RWPE1 (cell line): ENCODE results near the gene CDKAL1.
"Not testable (repeated sequence)": the region's sequence is repeated elsewhere in the genome, so short reads cannot be mapped to it uniquely, and the experiment has no call there.

Source experiments
- CTCF ChIA-PET: fragments of 350-600 bp; sonication (Branson Sonifier 250); formaldehyde crosslinking; extraction: SDS; loops from one replicate; lab custom pipeline; 2021; lab: Yijun Ruan, JAX
- POLR2A ChIA-PET: fragments of 400-600 bp; formaldehyde crosslinking; extraction: SDS; loops from one replicate; lab custom pipeline; 2020; ENCODE audit warnings: antibody characterized with exemption; ENCODE audit not compliant: low non-redundant PET; lab: Yijun Ruan, JAX
- DNase-seq: peaks from one replicate; pipeline ENCODE4 v3.0.0; 2012; ENCODE audit warnings: low spot score
- H3K27ac ChIP-seq: fragments of 450-650 bp; 2 replicates; pipeline ENCODE4 v1.5.1; 2017
- TF ChIP-seq, protein P1 (sequence below): fragments of 450-650 bp; conservative IDR thresholded peaks from 2 replicates; pipeline ENCODE4 v1.5.1; 2017; ENCODE audit warnings: low read depth, mild to moderate bottlenecking

CDKAL1 gene

DNA sequence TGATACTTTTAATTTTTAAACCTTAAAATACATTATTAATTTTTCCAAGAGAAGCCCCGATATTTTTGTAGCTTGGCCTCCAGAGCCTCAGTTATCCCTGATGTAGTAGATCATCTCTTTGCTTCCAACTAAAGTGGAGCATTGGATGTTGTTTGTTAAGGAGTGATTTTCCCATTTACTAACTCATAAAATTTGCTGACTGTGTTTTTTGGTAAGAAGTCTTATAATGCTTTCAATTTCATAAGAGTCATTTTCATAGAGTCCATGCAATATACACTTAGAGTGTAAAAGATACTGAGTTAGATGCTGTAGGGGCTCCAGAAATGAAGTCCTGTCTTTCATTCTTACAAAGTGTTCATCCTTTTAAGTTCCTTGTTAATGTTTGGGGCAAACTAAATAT lies 46.8 kb downstream of the CDKAL1 start:
- no peak overlapping the region for H3K27ac ChIP-seq
- DNase-seq = no peak
- ChIA-PET POLR2A (no interaction called here), CTCF (no interaction called here)
- TF ChIP-seq, protein P1, sequence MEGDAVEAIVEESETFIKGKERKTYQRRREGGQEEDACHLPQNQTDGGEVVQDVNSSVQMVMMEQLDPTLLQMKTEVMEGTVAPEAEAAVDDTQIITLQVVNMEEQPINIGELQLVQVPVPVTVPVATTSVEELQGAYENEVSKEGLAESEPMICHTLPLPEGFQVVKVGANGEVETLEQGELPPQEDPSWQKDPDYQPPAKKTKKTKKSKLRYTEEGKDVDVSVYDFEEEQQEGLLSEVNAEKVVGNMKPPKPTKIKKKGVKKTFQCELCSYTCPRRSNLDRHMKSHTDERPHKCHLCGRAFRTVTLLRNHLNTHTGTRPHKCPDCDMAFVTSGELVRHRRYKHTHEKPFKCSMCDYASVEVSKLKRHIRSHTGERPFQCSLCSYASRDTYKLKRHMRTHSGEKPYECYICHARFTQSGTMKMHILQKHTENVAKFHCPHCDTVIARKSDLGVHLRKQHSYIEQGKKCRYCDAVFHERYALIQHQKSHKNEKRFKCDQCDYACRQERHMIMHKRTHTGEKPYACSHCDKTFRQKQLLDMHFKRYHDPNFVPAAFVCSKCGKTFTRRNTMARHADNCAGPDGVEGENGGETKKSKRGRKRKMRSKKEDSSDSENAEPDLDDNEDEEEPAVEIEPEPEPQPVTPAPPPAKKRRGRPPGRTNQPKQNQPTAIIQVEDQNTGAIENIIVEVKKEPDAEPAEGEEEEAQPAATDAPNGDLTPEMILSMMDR = no peak

DNA sequence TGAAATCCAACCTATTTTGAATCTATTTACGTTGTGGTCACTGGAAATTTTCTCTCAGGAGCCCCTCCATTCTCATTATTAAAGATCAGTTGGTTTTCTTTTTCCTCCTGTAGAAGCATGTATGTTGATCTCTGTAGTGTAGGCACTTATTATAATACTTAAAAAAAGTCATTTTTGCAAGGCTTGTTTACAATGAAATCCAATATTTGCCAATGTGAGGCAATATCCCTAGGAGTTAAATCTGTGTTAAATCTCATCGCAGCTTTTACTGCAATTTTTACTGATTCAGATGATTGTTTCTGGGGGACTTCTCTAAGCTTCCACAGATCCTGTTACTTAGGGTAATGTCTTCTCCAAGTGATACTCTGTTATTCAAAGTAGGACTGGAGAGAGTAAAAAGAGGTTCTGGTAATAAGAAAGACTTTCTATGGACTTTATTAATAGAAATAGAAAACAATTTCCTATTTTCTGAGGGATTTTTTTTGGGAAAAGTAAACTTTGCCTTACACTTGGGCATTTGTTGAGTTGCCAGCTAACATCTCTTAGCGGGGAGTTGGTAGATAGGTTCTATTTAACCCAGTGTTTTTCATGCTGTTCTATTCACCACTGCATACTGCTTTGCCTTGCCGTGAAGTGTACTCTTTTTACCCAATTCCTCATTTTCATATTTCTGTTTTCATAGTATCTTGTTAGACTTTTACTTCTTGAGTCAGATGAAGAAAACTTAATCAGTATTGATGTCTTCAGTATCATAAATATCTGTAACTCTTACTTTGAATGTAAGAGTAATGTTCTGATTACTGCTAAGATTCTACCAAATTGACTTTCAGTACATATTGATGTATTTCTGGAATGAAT lies 48.6 kb downstream of the CDKAL1 start:
- TF ChIP-seq, protein P1 = no peak
- ChIA-PET POLR2A (no interaction called here), CTCF (no interaction called here)
- H3K27ac ChIP-seq = no peak overlapping the region
- DNase-seq = no peak

DNA sequence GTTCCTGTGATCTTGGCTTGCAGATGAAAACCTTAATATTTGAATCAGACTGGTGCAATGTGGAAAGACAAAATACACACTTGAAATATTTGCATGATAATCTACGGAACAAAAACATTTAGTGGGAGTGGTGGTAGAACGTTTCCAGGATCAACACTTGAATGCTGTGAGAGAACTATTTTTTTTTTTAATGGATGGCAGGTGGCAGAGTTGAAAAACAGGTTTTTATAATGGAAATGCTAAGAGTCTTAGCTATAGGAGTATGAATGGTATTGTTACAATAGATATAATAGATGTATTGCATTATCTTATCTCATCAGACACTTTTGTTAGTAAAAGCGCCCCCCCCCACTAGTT lies 49.2 kb downstream of the CDKAL1 start:
- no peak overlapping the region for H3K27ac ChIP-seq
- no peak for DNase-seq
- POLR2A ChIA-PET = no interaction called here

DNA sequence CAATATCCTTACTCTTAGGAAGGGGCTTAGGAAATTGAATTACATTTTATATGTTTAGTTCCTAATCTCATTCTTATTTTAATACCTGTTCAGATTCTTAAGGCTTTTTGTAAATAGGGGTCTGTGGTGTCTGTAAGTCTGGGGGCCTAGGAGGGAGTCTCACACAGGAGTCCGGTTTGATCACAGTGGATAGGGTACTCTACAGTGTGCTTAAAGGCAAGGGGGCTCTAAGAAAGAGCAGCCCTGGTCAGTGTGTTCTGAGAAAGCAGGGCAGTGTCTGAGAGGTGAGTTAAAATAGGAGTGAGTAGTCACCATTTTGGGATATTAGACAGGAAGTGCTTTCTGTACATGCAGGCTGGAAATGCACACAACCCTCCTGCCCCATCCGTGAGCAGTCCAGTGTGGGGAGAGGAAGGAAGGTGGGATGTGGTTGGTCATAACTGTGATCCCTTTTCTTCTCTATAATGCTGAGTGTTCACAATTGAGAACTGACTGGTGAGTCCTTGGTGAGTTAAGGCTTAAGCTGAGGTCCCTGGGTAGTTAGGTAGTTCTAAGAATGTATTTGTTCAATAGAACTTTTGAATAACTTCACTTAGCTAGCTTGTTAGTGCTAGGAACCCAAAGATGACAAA lies 50.0 kb downstream of the CDKAL1 start:
- DNase-seq = no peak
- ChIA-PET CTCF (interaction anchor here (0.7 to 0.8 kb wide), 2 partner anchors 47 to 832 kb away, joined by 3 to 4 read pairs; no protein-coding TSS in a partner anchor), POLR2A (no interaction called here)
- no peak overlapping the region for H3K27ac ChIP-seq
- TF ChIP-seq, protein P1 = no peak

More for the DNA sequence above, 49.2 kb downstream of the CDKAL1 start:
- TF ChIP-seq, protein P1 = no peak
- CTCF ChIA-PET = interaction anchor here (0.7 to 0.8 kb wide), 2 partner anchors 48 to 833 kb away, joined by 3 to 4 read pairs; no protein-coding TSS in a partner anchor

DNA sequence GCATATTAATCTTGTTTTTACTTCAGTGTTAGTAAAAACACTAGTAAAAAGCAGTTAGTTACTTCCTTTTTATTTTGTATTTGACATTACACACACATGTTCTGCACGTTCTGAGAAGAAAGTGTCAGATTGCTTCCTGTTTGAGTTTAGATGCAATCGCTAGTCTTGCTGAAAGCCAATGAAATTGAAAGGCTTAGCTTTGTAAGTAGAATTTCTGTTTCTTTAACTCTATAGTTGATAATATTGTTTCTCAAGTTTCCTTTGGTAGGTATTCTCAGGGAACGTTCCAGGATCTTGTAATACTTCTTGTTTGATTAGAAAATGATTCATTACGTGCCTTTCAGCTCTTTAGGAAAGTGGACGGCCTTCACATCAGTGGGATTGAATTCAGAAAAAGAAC lies 55.0 kb downstream of the CDKAL1 start:
- no peak for DNase-seq
- CTCF ChIA-PET = no interaction called here

DNA sequence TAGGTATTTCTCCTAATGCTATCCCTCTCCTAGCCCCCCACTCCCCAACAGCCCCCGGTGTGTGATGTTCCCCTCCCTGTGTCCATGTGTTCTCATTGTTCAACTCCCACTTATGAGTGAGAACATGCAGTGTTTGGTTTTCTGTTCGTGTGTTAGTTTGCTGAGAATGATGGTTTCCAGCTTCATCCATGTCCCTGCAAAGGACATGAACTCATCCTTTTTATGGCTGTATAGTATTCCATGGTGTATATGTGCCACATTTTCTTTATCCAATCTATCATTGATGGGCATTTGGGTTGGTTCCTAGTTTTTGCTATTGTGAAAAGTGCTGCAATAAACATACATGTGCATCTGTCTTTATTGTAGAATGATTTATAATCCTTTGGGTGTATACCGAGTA lies 56.2 kb downstream of the CDKAL1 start:
- POLR2A ChIA-PET, H3K27ac ChIP-seq, CTCF ChIA-PET, DNase-seq: not testable (repeated sequence)

More for the DNA sequence above, 55.0 kb downstream of the CDKAL1 start:
- POLR2A ChIA-PET = no interaction called here
- TF ChIP-seq, protein P1 = no peak
- no peak overlapping the region for H3K27ac ChIP-seq

DNA sequence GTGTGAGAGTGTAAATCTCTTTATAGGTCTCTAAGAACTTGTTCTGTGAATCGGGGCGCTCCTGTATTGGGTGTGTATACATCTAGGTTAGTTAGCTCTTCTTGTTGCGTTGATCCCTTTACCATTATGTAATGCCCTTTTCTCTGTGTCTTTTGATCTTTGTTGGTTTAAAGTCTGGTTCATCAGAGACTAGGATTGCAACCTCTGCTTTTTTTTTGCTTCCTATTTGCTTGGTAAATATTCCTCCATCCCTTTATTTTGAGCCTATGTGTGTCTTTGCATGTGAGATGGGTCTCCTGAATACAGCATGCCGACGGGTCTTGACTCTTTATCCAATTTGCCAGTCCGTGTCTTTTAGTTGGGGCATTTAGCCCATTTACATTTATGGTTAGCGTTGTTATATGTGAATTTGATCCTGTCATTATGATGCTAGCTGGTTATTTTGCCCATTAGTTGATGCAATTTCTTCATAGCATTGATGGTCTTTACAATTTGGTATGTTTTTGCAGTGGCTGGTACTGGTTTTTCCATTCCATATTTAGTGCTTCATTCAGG lies 60.1 kb downstream of the CDKAL1 start:
- CTCF ChIA-PET, DNase-seq, H3K27ac ChIP-seq, POLR2A ChIA-PET: not testable (repeated sequence)
